Cardiac septum (tissue), 1 donor: ENCODE results near the gene GNG7. TPM values are rescaled to one million over a fixed set of nuclear protein-coding genes. Genes with fewer than 3 reads are reported as not detected.
"Not testable (repeated sequence)": the region's sequence is repeated elsewhere in the genome, so short reads cannot be mapped to it uniquely, and the experiment has no call there.

Experiments
- DNase-seq: peaks from one replicate; pipeline ENCODE4 v3.0.0-alpha.2; 2020; ENCODE audit warnings: low spot score
- intact Hi-C: fragments of 100-400 bp; cut with DNase I; formaldehyde crosslinking; loops from one replicate; pipeline ENCODE4 v1.14.0; 2022
- total RNA-seq: library from RNA; stranded (reverse); fragmentation: NEBNext Ultra II Directional; extraction: Animal tissue kit (Norgen Biotek cat#: 25700); gene quantifications from one replicate; pipeline ENCODE4 v1.2.1, GENCODE V29; 2021
- donor health status: DM: no; HTN: no; CAD: no.

The GNG7 gene
- total RNA-seq, 1 donor from 2014 or later = 30.9 TPM

GRCh38 chr19:2631213-2631821 lies 71.2 kb downstream of the GNG7 start:
- intact Hi-C loops = no loop called here

GRCh38 chr19:2630352-2631001 lies 72.0 kb downstream of the GNG7 start:
- intact Hi-C loops = no loop called here
- DNase-seq = no peak

More at GRCh38 chr19:2631213-2631821, 71.2 kb downstream of the GNG7 start:
- DNase-seq = no peak

GRCh38 chr19:2629491-2630351 lies 72.8 kb downstream of the GNG7 start:
- intact Hi-C loops = loop anchor here (10.0 kb wide), 1 partner anchor 465 kb away; the partner anchor contains the start of gene DOT1L
- no peak for DNase-seq

- intact Hi-C loops = loop anchor here (10.0 kb wide), 1 partner anchor 464 kb away; the partner anchor contains the start of gene DOT1L
- DNase-seq = no peak
Measured at GRCh38 chr19:2628597-2628996, 73.9 kb downstream of the GNG7 start.

GRCh38 chr19:2627855-2628254 lies 74.6 kb downstream of the GNG7 start:
- intact Hi-C loops = loop anchor here (10.0 kb wide), 1 partner anchor 463 kb away; the partner anchor contains the start of gene DOT1L
- DNase-seq = no peak

- peak; percentile 88 for DNase-seq
- intact Hi-C loops = loop anchor here (10.0 kb wide), 1 partner anchor 463 kb away; the partner anchor contains the start of gene DOT1L
Measured at GRCh38 chr19:2627319-2627829, 75.1 kb downstream of the GNG7 start.

GRCh38 chr19:2625434-2625833 lies 77.1 kb downstream of the GNG7 start:
- intact Hi-C loops = loop anchor here (10.0 kb wide), 1 partner anchor 461 kb away; the partner anchor contains the start of gene DOT1L
- DNase-seq = peak; percentile 85

- DNase-seq = peak; percentile 83
- intact Hi-C loops = loop anchor here (10.0 kb wide), 1 partner anchor 460 kb away; the partner anchor contains the start of gene DOT1L
Measured at GRCh38 chr19:2624537-2625091, 77.9 kb downstream of the GNG7 start.

- intact Hi-C loops = loop anchor here (10.0 kb wide), 1 partner anchor 459 kb away; the partner anchor contains the start of gene DOT1L
- DNase-seq = no peak
Measured at GRCh38 chr19:2623798-2624197, 78.7 kb downstream of the GNG7 start.

GRCh38 chr19:2622371-2622961 lies 80.0 kb downstream of the GNG7 start:
- not testable (repeated sequence) for DNase-seq
- intact Hi-C loops = loop anchor here (10.0 kb wide), 1 partner anchor 458 kb away; the partner anchor contains the start of gene DOT1L

- no peak for DNase-seq
- intact Hi-C loops = loop anchor here (10.0 kb wide), 1 partner anchor 344 kb away; no protein-coding TSS in a partner anchor
Measured at GRCh38 chr19:2619076-2619475, 83.4 kb downstream of the GNG7 start.

- intact Hi-C loops = loop anchor here (10.0 kb wide), 1 partner anchor 344 kb away; no protein-coding TSS in a partner anchor
- DNase-seq = peak; percentile 92
Measured at GRCh38 chr19:2618611-2619010, 83.9 kb downstream of the GNG7 start.

- DNase-seq = no peak
- intact Hi-C loops = loop anchor here (10.0 kb wide), 1 partner anchor 343 kb away; no protein-coding TSS in a partner anchor
Measured at GRCh38 chr19:2617393-2618165, 84.9 kb downstream of the GNG7 start.

GRCh38 chr19:2616741-2617392 lies 85.6 kb downstream of the GNG7 start:
- intact Hi-C loops = loop anchor here (10.0 kb wide), 1 partner anchor 342 kb away; no protein-coding TSS in a partner anchor
- peak; percentile 93 for DNase-seq

GRCh38 chr19:2615782-2616181 lies 86.7 kb downstream of the GNG7 start:
- intact Hi-C loops = loop anchor here (10.0 kb wide), 1 partner anchor 341 kb away; no protein-coding TSS in a partner anchor
- DNase-seq = peak; percentile 22

GRCh38 chr19:2613507-2614295 lies 88.8 kb downstream of the GNG7 start:
- intact Hi-C loops = loop anchor here (10.0 kb wide), 1 partner anchor 339 kb away; no protein-coding TSS in a partner anchor
- peak; percentile 84 for DNase-seq
